Measurements from ENCODE around the gene MARCHF3.
A peak's percentile ranks its signal among the peaks of the same experiment; 100 is the strongest.

The MARCHF3 gene

DNA sequence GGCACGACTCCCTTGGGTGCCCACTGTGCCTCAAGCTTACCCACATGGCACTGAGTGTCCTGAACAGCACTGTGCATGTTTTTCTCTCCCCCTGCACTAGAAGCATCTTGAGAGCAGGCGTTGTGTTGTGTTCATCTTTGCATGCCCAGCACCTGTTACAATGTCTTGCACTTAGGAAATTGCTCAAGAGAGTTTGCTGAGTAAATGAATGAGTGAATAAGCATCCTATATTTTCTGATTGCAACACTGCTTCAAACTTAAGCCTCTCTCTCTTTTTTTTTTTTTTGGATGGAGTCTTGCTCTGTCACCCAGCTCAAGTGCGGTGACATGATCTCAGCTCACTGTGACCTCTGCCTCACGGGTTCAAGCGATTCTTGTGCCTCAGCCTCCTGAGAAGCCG, 158.9 kb downstream of the MARCHF3 start:
- peaks cover 0 to 4% (median 0%) of the 10 kb centered on the region in 11 experiments; a peak in 1 of 22 replicates for H4K20me1 ChIP-seq

DNA sequence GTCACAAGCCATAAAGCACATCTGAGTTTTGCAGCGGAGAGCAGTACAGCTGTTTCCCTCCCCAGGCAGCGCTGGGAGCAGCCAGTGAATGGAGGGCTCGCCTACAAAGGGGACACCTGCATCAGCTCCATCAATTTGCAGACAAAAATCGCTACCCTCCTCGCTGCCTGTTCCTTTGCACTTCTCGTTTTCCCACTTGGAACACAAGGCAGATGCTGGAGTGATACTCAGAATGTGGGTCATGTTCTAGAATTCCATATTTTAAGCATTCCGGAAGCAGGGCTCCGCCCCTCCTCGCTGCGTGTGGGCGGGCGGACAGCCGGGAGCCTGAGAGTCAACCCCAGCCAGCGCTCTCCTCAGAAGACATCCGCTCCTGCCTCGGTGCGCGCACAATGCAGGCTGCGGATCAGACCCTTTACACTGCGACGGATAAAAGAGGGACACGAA, 161.3 kb downstream of the MARCHF3 start:
- peaks cover 14 to 53% (median 49%) of the 10 kb centered on the region in 10 experiments for H3K4me1 ChIP-seq
- peak overlapping the region in 4 of 11 experiments; percentile 4 to 46 (median 24); a peak in 4 of 22 replicates for H3K27ac ChIP-seq
- no peaks in the 10 kb centered on the region for H3K9me3 ChIP-seq (replicated peaks in 1 of 11)
- TF ChIP-seq Cebpa-rat (IDR thresholded peaks at IDR 0.05): no peak
- H3K9ac ChIP-seq: peak overlapping the region in 8 of 11 experiments; percentile 3 to 62 (median 28); a peak in 9 of 22 replicates
- peak overlapping the region; percentile 71 to 96 (median 81) for H3K4me2 ChIP-seq
- H3K4me3 ChIP-seq: peak overlapping the region; percentile 35 to 53 (median 48); a peak in 18 of 20 replicates
- H4K20me1 ChIP-seq: peaks cover 0 to 4% (median 0%) of the 10 kb centered on the region in 11 experiments; a peak in 1 of 22 replicates
- peaks cover 0 to 46% (median 32%) of the 10 kb centered on the region in 11 experiments; a peak in 18 of 22 replicates for H3K36me3 ChIP-seq
- H3K27me3 ChIP-seq: no peaks in the 10 kb centered on the region

More for the DNA sequence above, 158.9 kb downstream of the MARCHF3 start:
- Histone ChIP-seq H3K9me3 (replicated peaks in 1 of 11) (no peaks in the 10 kb centered on the region), H3K4me3 (no peak overlapping the region), H3K9ac (no peak overlapping the region), H3K4me2 (peak overlapping the region in 9 of 11 experiments; percentile 4 to 81 (median 35); a peak in 15 of 22 replicates), H3K27me3 (no peaks in the 10 kb centered on the region), H3K4me1 (peaks cover 14 to 53% (median 49%) of the 10 kb centered on the region in 10 experiments), H3K27ac (peak overlapping the region in 2 of 11 experiments; percentile 11 to 35; a peak in 1 of 22 replicates), H3K36me3 (peaks cover 0 to 62% (median 54%) of the 10 kb centered on the region in 11 experiments; a peak in 17 of 22 replicates)
- TF ChIP-seq Cebpa-rat (IDR thresholded peaks at IDR 0.05): no peak; a peak in 1 of 22 replicates

DNA sequence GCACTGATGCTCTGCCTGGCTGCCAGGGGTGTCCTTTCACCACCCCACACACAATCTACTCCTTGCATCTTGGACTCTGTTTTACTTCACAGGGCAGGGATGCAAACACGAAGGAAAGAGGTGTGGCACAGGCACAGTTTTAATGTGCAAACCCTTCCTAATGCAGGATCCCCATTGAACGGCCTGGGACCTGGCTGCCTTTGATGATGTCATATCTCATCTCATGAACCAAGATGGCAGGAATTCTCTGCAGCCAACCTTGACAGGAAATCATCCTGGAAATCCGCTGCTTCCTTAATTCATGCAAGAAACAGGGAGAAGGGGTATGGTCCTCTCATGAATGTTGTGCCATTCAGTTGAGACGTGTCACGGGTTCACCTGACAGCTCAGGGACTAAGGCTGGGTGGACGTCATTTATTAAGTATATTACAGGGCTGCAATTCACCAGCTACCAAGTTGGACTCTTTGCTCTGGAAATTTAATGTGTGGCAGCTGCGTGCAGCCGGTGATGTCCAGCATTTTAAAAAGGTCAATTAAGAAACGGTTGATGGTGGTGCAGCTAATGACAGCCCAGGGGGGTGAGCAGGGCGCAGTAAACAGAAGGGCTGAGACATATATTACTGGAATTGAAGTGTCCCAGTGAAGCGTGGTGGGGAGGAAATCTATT, 161.9 kb downstream of the MARCHF3 start:
- TF ChIP-seq Cebpa-rat (IDR thresholded peaks at IDR 0.05): no peak
- Histone ChIP-seq H3K36me3 (peaks cover 0 to 42% (median 31%) of the 10 kb centered on the region in 11 experiments; a peak in 18 of 22 replicates), H3K27me3 (no peaks in the 10 kb centered on the region), H3K4me3 (peak overlapping the region; percentile 35 to 53 (median 48); a peak in 13 of 20 replicates), H3K9me3 (replicated peaks in 1 of 11) (no peaks in the 10 kb centered on the region), H4K20me1 (peaks cover 0 to 4% (median 0%) of the 10 kb centered on the region in 11 experiments; a peak in 1 of 22 replicates), H3K4me2 (peak overlapping the region; percentile 71 to 96 (median 81)), H3K9ac (peak overlapping the region in 3 of 11 experiments; percentile 6 to 50 (median 26); a peak in 2 of 22 replicates), H3K27ac (peak overlapping the region in 3 of 11 experiments; percentile 15 to 46 (median 27); a peak in 3 of 22 replicates), H3K4me1 (peaks cover 14 to 53% (median 49%) of the 10 kb centered on the region in 10 experiments)

DNA sequence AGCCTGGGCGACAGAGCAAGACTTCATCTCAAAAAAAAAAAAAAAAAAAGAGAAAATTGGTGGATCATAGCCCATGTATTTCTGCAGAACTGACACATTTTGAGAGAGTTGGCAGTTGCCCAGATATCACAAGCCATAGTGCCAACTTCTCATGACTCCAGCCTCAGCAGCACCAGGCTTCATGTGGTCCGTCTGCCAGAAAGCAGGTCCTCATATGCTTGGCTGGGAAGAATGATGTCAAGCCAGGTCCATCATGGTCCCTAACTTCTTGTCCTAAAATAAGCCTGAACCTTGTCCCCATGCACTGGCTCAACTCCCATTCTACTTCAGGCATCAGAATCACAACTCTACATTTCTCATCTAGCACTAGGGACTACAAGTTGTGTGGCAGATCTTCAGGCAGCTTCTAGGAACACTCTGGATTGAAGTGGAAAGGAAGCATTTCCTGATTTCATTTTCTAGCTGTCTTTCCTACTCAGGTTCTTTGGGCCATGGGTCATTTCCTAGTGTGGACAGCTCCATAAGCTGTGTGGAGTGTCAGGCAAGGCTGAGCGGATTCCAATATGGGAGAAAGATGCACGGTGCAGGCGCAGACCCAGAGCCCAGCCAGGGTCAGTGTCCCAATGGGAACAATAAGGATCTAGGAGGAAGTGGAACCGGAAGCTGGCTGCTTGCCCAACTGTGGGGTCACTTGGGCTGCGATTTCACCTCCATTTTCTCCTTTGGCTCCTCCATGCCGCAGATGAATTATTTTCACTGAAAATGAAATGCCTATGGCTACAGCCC, 163.3 kb downstream of the MARCHF3 start:
- no peak for TF ChIP-seq Cebpa-rat (IDR thresholded peaks at IDR 0.05)
- H3K36me3 ChIP-seq: peaks cover 0 to 31% (median 19%) of the 10 kb centered on the region in 11 experiments; a peak in 17 of 22 replicates
- H4K20me1 ChIP-seq: peaks cover 0 to 4% (median 0%) of the 10 kb centered on the region in 11 experiments; a peak in 1 of 22 replicates
- H3K27ac ChIP-seq: no peak overlapping the region
- peaks cover 14 to 52% (median 49%) of the 10 kb centered on the region in 10 experiments for H3K4me1 ChIP-seq
- H3K27me3 ChIP-seq: no peaks in the 10 kb centered on the region
- H3K9ac ChIP-seq: no peak overlapping the region
- H3K4me3 ChIP-seq: no peak overlapping the region
- no peaks in the 10 kb centered on the region for H3K9me3 ChIP-seq (replicated peaks in 1 of 11)
- peak overlapping the region in 8 of 11 experiments; percentile 35 to 87 (median 78); a peak in 15 of 22 replicates for H3K4me2 ChIP-seq

DNA sequence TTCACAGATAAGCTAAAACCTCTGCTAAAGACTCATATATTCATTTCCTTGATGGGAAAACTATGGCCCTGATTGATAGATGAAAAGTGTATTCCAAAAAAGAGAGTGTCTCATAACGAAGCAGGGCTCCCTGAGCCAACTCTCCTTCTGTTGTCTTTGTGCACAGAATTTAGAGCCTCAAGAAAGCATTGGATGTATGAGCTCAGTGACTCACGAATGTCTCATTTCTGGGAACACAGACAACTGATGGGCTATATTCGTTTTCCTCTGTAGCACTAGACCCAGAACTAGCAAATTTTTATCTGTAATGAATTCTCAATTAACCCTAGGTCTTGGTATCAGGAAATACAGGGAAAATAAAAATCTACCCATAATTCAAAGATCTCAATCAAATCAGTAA, 165.1 kb downstream of the MARCHF3 start:
- Histone ChIP-seq H3K4me1 (peaks cover 14 to 36% (median 33%) of the 10 kb centered on the region in 10 experiments), H3K27ac (no peak overlapping the region), H3K9me3 (replicated peaks in 1 of 11) (no peaks in the 10 kb centered on the region), H3K9ac (no peak overlapping the region), H3K27me3 (no peaks in the 10 kb centered on the region), H4K20me1 (peaks cover 0 to 4% (median 0%) of the 10 kb centered on the region in 11 experiments; a peak in 1 of 22 replicates), H3K4me2 (no peak overlapping the region), H3K36me3 (peaks cover 0 to 14% (median 8%) of the 10 kb centered on the region in 11 experiments; a peak in 12 of 22 replicates), H3K4me3 (no peak overlapping the region)
- no peak for TF ChIP-seq Cebpa-rat (IDR thresholded peaks at IDR 0.05)

DNA sequence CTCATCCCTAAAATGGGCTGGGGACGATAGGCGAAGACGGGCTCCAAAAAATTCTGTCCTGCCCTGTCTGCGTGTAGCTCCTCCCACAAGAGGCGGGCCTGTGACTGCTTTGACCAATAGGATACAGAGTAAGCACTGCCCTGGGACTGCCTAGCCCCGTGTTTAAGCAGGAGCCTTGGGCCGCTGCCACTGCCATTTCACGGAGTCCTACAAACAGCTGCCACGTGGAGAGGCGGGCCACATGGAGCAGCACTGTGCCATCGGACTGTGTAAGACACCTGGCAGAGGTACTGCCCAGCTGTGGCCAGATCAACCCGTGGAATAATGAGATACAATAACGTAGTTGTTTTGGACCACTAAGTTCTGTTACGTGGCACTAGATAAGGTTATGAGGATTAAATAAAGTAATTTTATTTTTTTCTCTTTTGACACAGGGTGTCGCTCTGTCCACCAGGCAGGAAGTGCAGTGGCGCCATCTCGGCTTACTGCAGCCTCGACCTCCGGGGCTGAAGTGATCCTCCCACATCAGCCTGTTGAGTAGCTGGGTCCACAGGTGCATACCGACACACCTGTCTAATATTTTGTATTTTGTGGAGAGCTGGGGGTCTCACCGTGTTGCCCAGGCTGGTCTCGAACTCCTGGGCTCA, 166.2 kb downstream of the MARCHF3 start:
- TF ChIP-seq Cebpa-rat (IDR thresholded peaks at IDR 0.05): no peak

DNA sequence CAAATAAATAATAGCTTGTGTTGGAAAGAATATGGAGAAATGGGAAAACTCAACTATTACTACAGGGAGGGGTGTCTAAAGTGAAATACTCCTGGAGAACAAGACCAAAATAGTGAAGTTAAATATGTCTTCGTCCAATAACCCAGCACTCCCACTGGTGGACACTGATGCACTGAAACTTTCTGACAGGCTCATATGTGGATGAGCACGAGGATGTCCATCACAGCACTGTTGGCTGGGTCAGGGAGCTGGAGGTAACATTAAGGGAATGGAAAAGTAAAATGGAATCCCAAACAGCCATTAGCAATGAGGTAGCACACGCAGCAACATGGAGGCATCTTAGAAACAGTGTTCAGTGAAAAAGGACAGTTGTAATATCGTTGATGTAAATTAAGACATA, 167.0 kb downstream of the MARCHF3 start:
- Histone ChIP-seq H3K9me3 (replicated peaks in 1 of 11) (0 out of 22 replicates have a peak, but pooled peaks cover 0 to 2% (median 0%) of the 10 kb centered on the region in 11 experiments), H3K4me1 (peaks cover 0 to 17% (median 14%) of the 10 kb centered on the region in 10 experiments; a peak in 18 of 20 replicates), H4K20me1 (peaks cover 0 to 4% (median 0%) of the 10 kb centered on the region in 11 experiments; a peak in 1 of 22 replicates), H3K27ac (no peak overlapping the region), H3K4me2 (no peak overlapping the region), H3K9ac (no peak overlapping the region), H3K4me3 (no peak overlapping the region), H3K36me3 (peaks cover 0 to 15% (median 10%) of the 10 kb centered on the region in 11 experiments; a peak in 11 of 22 replicates), H3K27me3 (no peaks in the 10 kb centered on the region)
- no peak for TF ChIP-seq Cebpa-rat (IDR thresholded peaks at IDR 0.05)

More for the DNA sequence above, 166.2 kb downstream of the MARCHF3 start:
- Histone ChIP-seq H4K20me1 (peaks cover 0 to 4% (median 0%) of the 10 kb centered on the region in 11 experiments; a peak in 1 of 22 replicates), H3K4me1 (peaks cover 6 to 24% (median 22%) of the 10 kb centered on the region in 10 experiments), H3K4me2 (no peak overlapping the region), H3K4me3 (no peak overlapping the region), H3K9ac (no peak overlapping the region), H3K36me3 (peaks cover 0 to 12% (median 8%) of the 10 kb centered on the region in 11 experiments; a peak in 10 of 22 replicates), H3K27me3 (no peaks in the 10 kb centered on the region), H3K27ac (no peak overlapping the region), H3K9me3 (replicated peaks in 1 of 11) (no peaks in the 10 kb centered on the region)

DNA sequence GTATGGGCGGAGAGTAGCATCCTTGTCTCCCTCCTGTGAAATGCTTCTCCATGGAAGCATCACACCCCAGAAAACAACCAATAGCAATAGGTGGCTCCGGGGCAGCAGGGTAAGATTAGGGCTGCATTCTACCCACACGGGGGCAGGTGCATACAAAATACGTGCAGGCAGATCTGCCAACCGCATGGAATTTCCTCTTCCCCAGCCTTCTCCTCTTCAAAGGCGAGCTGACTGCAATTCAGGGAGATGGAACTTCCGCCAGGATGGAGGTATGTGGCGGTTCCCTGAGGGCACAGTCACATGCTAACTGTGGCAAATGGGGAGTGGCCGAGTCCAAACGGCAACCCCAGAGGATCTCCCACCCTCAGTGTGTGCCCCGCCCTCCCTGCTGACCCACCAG, 171.9 kb downstream of the MARCHF3 start:
- Histone ChIP-seq H3K4me2 (no peak overlapping the region), H3K27ac (no peak overlapping the region), H3K4me3 (no peak overlapping the region), H4K20me1 (no peaks in the 10 kb centered on the region), H3K4me1 (peaks cover 8 to 20% (median 18%) of the 10 kb centered on the region in 10 experiments; a peak in 19 of 20 replicates), H3K9ac (no peak overlapping the region), H3K27me3 (peaks cover 0 to 4% (median 0%) of the 10 kb centered on the region in 11 experiments; a peak in 1 of 22 replicates), H3K36me3 (peaks cover 0 to 24% (median 8%) of the 10 kb centered on the region in 11 experiments; a peak in 10 of 22 replicates), H3K9me3 (replicated peaks in 1 of 11) (peaks cover 0 to 16% (median 6%) of the 10 kb centered on the region in 11 experiments; a peak in 9 of 22 replicates)
- TF ChIP-seq Cebpa-rat (IDR thresholded peaks at IDR 0.05): no peak

Data from BLaER1 treated with 17β-estradiol and CSF1 and Interleukin-3, amounts not matched to agents 10 nM and 100 nM (cell line).